DND-41 (cell line): ENCODE measurements around the gene SCMH1.

ENCODE experiments used
- ATAC-seq: fragments of 200-7000 bp; cut with Tn5 transposase; 3 replicates; pipeline ENCODE4 v1.9.1; 2021; ENCODE audit warnings: low read depth; ENCODE audit not compliant: insufficient read depth
- DNase-seq: peaks from one replicate; pipeline ENCODE4 v3.0.0-alpha.2; 2020
- H2AFZ ChIP-seq: 2 replicates; pipeline ENCODE4 v1.6.0; 2012; ENCODE audit warnings: low read depth, low read length
- H3K27ac ChIP-seq: 2 replicates; pipeline ENCODE4 v1.5.1; 2012; ENCODE audit warnings: low read length, inconsistent platforms
- H3K27me3 ChIP-seq: fragments of 200-600 bp; sonication (generic); 2 replicates; pipeline ENCODE4 v1.6.0; 2012; ENCODE audit warnings: low read length, mild to moderate bottlenecking, inconsistent platforms; ENCODE audit not compliant: insufficient read depth, poor library complexity
- H3K36me3 ChIP-seq: 2 replicates; pipeline ENCODE4 v1.5.1; 2012; ENCODE audit warnings: low read length, inconsistent platforms; ENCODE audit not compliant: insufficient read depth
- H3K4me1 ChIP-seq: 2 replicates; pipeline ENCODE4 v1.5.1; 2012; ENCODE audit warnings: mild to moderate bottlenecking, low read length; ENCODE audit not compliant: insufficient read depth
- H3K4me2 ChIP-seq: 2 replicates; pipeline ENCODE4 v1.6.0; 2012; ENCODE audit warnings: mild to moderate bottlenecking, moderate library complexity, low read length, inconsistent platforms; ENCODE audit not compliant: insufficient read depth
- H3K4me3 ChIP-seq, 2 experiments: fragments of 200-600 bp in 1 of 2; shearing (Covaris generic) in 1 of 2; 2 replicates each; pipeline ENCODE4 v1.5.1; 2012 to 2016; ENCODE audit warnings: inconsistent platforms in 2 of 2, low read length in 2 of 2, mild to moderate bottlenecking in 2 of 2, low read depth in 1 of 2, moderate library complexity in 1 of 2
- H3K79me2 ChIP-seq: 2 replicates; pipeline ENCODE4 v1.6.0; 2012; ENCODE audit warnings: low read length, inconsistent platforms; ENCODE audit not compliant: insufficient read depth
- H3K9ac ChIP-seq: 2 replicates; pipeline ENCODE4 v1.6.0; 2012; ENCODE audit warnings: low read depth, mild to moderate bottlenecking, inconsistent platforms, low read length, moderate library complexity
- H3K9me3 ChIP-seq: 2 replicates; pipeline ENCODE4 v1.5.1; 2012; ENCODE audit warnings: low read length, moderate library complexity, mild to moderate bottlenecking, inconsistent platforms; ENCODE audit not compliant: insufficient read depth, severe bottlenecking
- H4K20me1 ChIP-seq: 2 replicates; pipeline ENCODE4 v1.6.0; 2012; ENCODE audit warnings: low read length; ENCODE audit not compliant: insufficient read depth
- CTCF ChIP-seq: IDR thresholded peaks from 2 replicates; pipeline ENCODE4 v1.5.1; 2012; ENCODE audit warnings: borderline replicate concordance, low read length, moderate library complexity, mild to moderate bottlenecking; ENCODE audit not compliant: poor library complexity, severe bottlenecking; ENCODE audit errors: extremely low read depth
- EZH2 ChIP-seq: IDR thresholded peaks from 3 replicates; pipeline ENCODE4 v1.6.1; 2012; ENCODE audit warnings: borderline replicate concordance, low read depth, mild to moderate bottlenecking, moderate library complexity, low read length, inconsistent platforms; ENCODE audit not compliant: severe bottlenecking

The SCMH1 gene

GRCh38 chr1:41221995-41222394, 20.1 kb downstream of the SCMH1 start:
- ATAC-seq (no peak), DNase-seq (no peak)
- Histone ChIP-seq H3K27ac (no peak overlapping the region), H3K79me2 (peaks cover 42% of the 10 kb centered on the region), H3K9ac (no peak overlapping the region), H2AFZ (no peak overlapping the region), H3K27me3 (no peaks in the 10 kb centered on the region), H3K4me3 (no peak overlapping the region), H3K4me1 (no peaks in the 10 kb centered on the region), H4K20me1 (0 out of 2 replicates have a peak, but pooled peaks cover 3% of the 10 kb centered on the region), H3K9me3 (peaks cover 23% of the 10 kb centered on the region), H3K36me3 (peaks cover 15% of the 10 kb centered on the region; the same call in 1 of the 2 replicates), H3K4me2 (no peak overlapping the region)
- TF ChIP-seq EZH2: no peak
- no peak for TF ChIP-seq CTCF

GRCh38 chr1:41218152-41218551, 24.0 kb downstream of the SCMH1 start:
- ATAC-seq (no peak), DNase-seq (no peak)
- Histone ChIP-seq H3K4me3 (no peak overlapping the region), H3K27me3 (no peaks in the 10 kb centered on the region), H3K4me2 (no peak overlapping the region), H3K9me3 (peaks cover 23% of the 10 kb centered on the region), H3K27ac (no peak overlapping the region), H3K79me2 (peaks cover 37% of the 10 kb centered on the region), H3K4me1 (no peaks in the 10 kb centered on the region), H4K20me1 (peaks cover 3% of the 10 kb centered on the region; the same call in 1 of the 2 replicates), H3K9ac (no peak overlapping the region), H3K36me3 (peaks cover 15% of the 10 kb centered on the region; the same call in 1 of the 2 replicates), H2AFZ (no peak overlapping the region)
- TF ChIP-seq CTCF (no peak), EZH2 (no peak)

- no peaks in the 10 kb centered on the region for H3K4me1 ChIP-seq
Observed at GRCh38 chr1:41217441-41217840, 24.7 kb downstream of the SCMH1 start.

More at GRCh38 chr1:41217441-41217840, 24.7 kb downstream of the SCMH1 start:
- Histone ChIP-seq H3K9me3 (peaks cover 23% of the 10 kb centered on the region), H3K27me3 (no peaks in the 10 kb centered on the region), H3K79me2 (peaks cover 35% of the 10 kb centered on the region), H3K4me3 (no peak overlapping the region), H3K27ac (no peak overlapping the region), H3K9ac (no peak overlapping the region), H4K20me1 (peaks cover 3% of the 10 kb centered on the region; the same call in 1 of the 2 replicates), H3K4me2 (no peak overlapping the region), H2AFZ (no peak overlapping the region), H3K36me3 (peaks cover 16% of the 10 kb centered on the region; the same call in 1 of the 2 replicates)
- DNase-seq (no peak), ATAC-seq (no peak)
- TF ChIP-seq EZH2 (no peak), CTCF (no peak)
